OCI-LY1 (cell line): ENCODE results near the gene ZNF664.

Experiments
- EZH2 ChIP-seq: fragments of 200-600 bp; sonication (generic), shearing (Covaris generic); IDR thresholded peaks from 2 replicates; pipeline ENCODE4 v1.8.0; 2017; ENCODE audit warnings: borderline replicate concordance, mixed run types, mild to moderate bottlenecking, antibody characterized with exemption, low read length, moderate library complexity, mixed read lengths
- TF ChIP-seq, protein P1 (sequence below): fragments of 200-600 bp; sonication (generic), shearing (Covaris generic); IDR thresholded peaks from 2 replicates; pipeline ENCODE4 v1.5.1; 2017; ENCODE audit warnings: mild to moderate bottlenecking, antibody characterized with exemption, low read length, moderate library complexity, mixed read lengths

DNA sequence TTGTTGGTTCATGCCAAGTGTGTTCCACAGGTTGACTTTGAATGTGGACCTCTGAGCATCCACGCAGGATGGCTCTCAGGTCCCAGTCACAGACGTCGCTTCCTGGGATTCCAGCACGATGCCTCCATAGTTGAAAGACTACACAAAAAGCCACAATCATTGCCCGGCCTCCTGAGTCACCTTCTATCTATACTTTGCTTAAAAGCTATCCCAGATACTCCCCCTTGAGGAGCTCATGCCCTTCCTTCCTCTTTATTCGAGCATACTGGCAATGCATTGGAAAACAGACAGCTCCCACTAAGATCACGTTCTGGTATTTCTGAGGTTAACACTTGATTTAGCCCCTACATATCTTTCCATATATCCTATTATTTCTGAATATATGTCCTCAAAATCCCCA, 40.1 kb downstream of the ZNF664 start:
- TF ChIP-seq, protein P1, sequence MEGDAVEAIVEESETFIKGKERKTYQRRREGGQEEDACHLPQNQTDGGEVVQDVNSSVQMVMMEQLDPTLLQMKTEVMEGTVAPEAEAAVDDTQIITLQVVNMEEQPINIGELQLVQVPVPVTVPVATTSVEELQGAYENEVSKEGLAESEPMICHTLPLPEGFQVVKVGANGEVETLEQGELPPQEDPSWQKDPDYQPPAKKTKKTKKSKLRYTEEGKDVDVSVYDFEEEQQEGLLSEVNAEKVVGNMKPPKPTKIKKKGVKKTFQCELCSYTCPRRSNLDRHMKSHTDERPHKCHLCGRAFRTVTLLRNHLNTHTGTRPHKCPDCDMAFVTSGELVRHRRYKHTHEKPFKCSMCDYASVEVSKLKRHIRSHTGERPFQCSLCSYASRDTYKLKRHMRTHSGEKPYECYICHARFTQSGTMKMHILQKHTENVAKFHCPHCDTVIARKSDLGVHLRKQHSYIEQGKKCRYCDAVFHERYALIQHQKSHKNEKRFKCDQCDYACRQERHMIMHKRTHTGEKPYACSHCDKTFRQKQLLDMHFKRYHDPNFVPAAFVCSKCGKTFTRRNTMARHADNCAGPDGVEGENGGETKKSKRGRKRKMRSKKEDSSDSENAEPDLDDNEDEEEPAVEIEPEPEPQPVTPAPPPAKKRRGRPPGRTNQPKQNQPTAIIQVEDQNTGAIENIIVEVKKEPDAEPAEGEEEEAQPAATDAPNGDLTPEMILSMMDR, result no peak
- no peak for TF ChIP-seq EZH2
